K562 (cell line): ENCODE measurements around the gene MYO16.

Experiments used
- BRCA1 ChIP-seq, 2 experiments: fragments of 450-650 bp in 1 of 2; sonication (generic) in 1 of 2; formaldehyde crosslinking in 1 of 2; IDR thresholded peaks; 2 replicates each; pipeline versions ENCODE4 v1.5.0 to v1.6.1; 2017 to 2020; ENCODE audit warnings: mild to moderate bottlenecking in 1 of 2, missing genetic modification reagents in 1 of 2
- E2F3 ChIP-seq: fragments of 250-450 bp; sonication (Bioruptor Pico); IDR thresholded peaks from 2 replicates; pipeline ENCODE4 v1.4.0; 2020; ENCODE audit warnings: mild to moderate bottlenecking
- NR2C2 ChIP-seq, 2 experiments: fragments of 200-800 bp in 1 of 2; sonication (Bioruptor generic) in 1 of 2; sonication (generic) in 1 of 2; formaldehyde crosslinking in 1 of 2; IDR thresholded peaks; 2 replicates each; pipeline versions ENCODE4 v1.6.1 to v1.8.0; 2016 to 2022; ENCODE audit warnings: mild to moderate bottlenecking in 1 of 2, missing compliant biosample characterization in 1 of 2, missing genetic modification characterization in 1 of 2, missing genetic modification reagents in 1 of 2
- RCOR1 ChIP-seq, 2 experiments: IDR thresholded peaks; 2 replicates each; pipeline ENCODE4 v1.6.1; 2012; ENCODE audit warnings: low read depth in 2 of 2, low read length in 2 of 2, borderline replicate concordance in 1 of 2, improper control_type of control experiment in 1 of 2

DNA sequence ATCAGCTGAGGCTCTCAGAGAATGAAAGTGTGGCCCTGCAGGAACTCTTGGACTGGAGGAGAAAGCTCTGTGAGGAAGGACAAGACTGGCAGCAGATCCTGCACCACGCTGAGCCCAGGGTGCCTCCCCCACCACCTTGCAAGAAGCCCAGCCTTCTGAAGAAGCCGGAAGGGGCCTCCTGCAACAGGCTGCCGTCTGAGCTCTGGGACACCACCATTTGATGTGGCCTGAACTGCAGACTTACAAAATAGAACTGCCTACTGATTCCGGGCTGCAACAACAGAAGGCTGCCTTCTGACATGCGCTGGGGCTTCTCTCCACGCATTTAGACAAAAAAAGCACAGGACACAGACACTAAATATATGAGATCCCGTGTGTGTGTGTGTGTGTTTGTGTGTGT is 577.2 kb downstream of the MYO16 start:
- TF ChIP-seq E2F3 (CRISPR knock-in tag) (no peak), RCOR1 (IDR thresholded peaks at IDR 0.05; ENCODE audit: borderline replicate concordance in 1 of 2, low read depth in 2 of 2, low read length in 2 of 2) (no peak), BRCA1 (IDR thresholded peaks at IDR 0.05) (no peak), BRCA1 (CRISPR knock-in tag; IDR thresholded peaks at IDR 0.05) (no peak), NR2C2 (CRISPR knock-in tag; IDR thresholded peaks at IDR 0.05) (no peak), NR2C2 (tag; IDR thresholded peaks at IDR 0.05) (no peak)
